K562 (cell line): ENCODE results near the gene TLE6. TPM values are rescaled to one million over a fixed set of nuclear protein-coding genes. Genes with fewer than 3 reads are reported as not detected.

Experiments used
- AFF1 ChIP-seq, 2 experiments: fragments of 450-650 bp; IDR thresholded peaks; 2 replicates each; pipeline ENCODE4 v1.6.1; 2018; ENCODE audit warnings: mild to moderate bottlenecking in 2 of 2, low read depth in 1 of 2; ENCODE audit not compliant: partially characterized antibody in 2 of 2
- ARID2 ChIP-seq: fragments of 450-650 bp; IDR thresholded peaks from 2 replicates; pipeline ENCODE4 v1.6.1; 2017; ENCODE audit warnings: antibody characterized with exemption, mild to moderate bottlenecking
- CBX8 ChIP-seq: fragments of 200-600 bp; sonication (generic); IDR thresholded peaks from 2 replicates; pipeline ENCODE4 v1.6.1; 2012; ENCODE audit warnings: borderline replicate concordance, mixed run types, low read depth, mild to moderate bottlenecking, moderate library complexity, mixed read lengths, low read length, control low read depth, inconsistent platforms; ENCODE audit not compliant: poor library complexity, severe bottlenecking; ENCODE audit errors: extremely low read depth
- FOXJ2 ChIP-seq: fragments of 200-800 bp; sonication (Bioruptor generic); IDR thresholded peaks from 2 replicates; pipeline ENCODE4 v1.6.1; 2016; ENCODE audit warnings: missing genetic modification characterization, missing compliant biosample characterization
- FOXK1 ChIP-seq: sonication (generic); formaldehyde crosslinking; IDR thresholded peaks from 2 replicates; pipeline ENCODE4 v1.8.0; 2022; ENCODE audit warnings: missing genetic modification reagents, mild to moderate bottlenecking, borderline replicate concordance
- HDAC3 ChIP-seq: fragments of 450-650 bp; IDR thresholded peaks from 2 replicates; pipeline ENCODE4 v1.6.1; 2018; ENCODE audit warnings: borderline replicate concordance, mild to moderate bottlenecking, moderate library complexity; ENCODE audit not compliant: partially characterized antibody
- NRF1 ChIP-seq, 2 experiments: fragments of 450-650 bp; IDR thresholded peaks in 1 of 2; conservative IDR thresholded peaks in 1 of 2; 2 replicates each; pipeline ENCODE4 v1.6.1; 2014; ENCODE audit warnings: mild to moderate bottlenecking in 2 of 2
- PCBP2 ChIP-seq: fragments of 200-400 bp; formaldehyde crosslinking; IDR thresholded peaks from 2 replicates; pipeline ENCODE4 v1.6.1; 2018; ENCODE audit warnings: low read length, low read depth, mild to moderate bottlenecking, moderate library complexity; ENCODE audit not compliant: poor library complexity, severe bottlenecking
- PRPF4 ChIP-seq: fragments of 200-400 bp; formaldehyde crosslinking; IDR thresholded peaks from one replicate; pipeline ENCODE4 v1.6.1; 2017; ENCODE audit warnings: low read length, low read depth, mild to moderate bottlenecking; ENCODE audit not compliant: insufficient read depth, poor library complexity, severe bottlenecking
- RBFOX2 ChIP-seq: fragments of 200-400 bp; formaldehyde crosslinking; IDR thresholded peaks from 2 replicates; pipeline ENCODE4 v1.6.1; 2017; ENCODE audit warnings: low read depth, mild to moderate bottlenecking, low read length, moderate library complexity
- SIRT6 ChIP-seq: IDR thresholded peaks from one replicate; pipeline ENCODE4 v1.6.1; 2012; ENCODE audit warnings: low read depth, mild to moderate bottlenecking, control low read depth, inconsistent platforms, low read length, moderate library complexity
- UBTF ChIP-seq, 2 experiments: IDR thresholded peaks; 2 replicates each; pipeline ENCODE4 v1.6.1; 2012; ENCODE audit warnings: improper control_type of control experiment in 2 of 2, low read depth in 2 of 2, low read length in 2 of 2, borderline replicate concordance in 1 of 2
- XRCC4 ChIP-seq: IDR thresholded peaks from one replicate; pipeline ENCODE4 v1.6.1; 2011; ENCODE audit not compliant: insufficient read depth, insufficient read length; ENCODE audit errors: extremely low read depth
- ZFP36 ChIP-seq: fragments of 150-350 bp; IDR thresholded peaks from 2 replicates; pipeline ENCODE4 v1.6.1; 2018; ENCODE audit warnings: low read length, low read depth; ENCODE audit not compliant: partially characterized antibody
- ZNF785 ChIP-seq: fragments of 250-450 bp; sonication (Bioruptor Pico); IDR thresholded peaks from 2 replicates; pipeline ENCODE4 v1.4.0; 2020; ENCODE audit warnings: mild to moderate bottlenecking
- polyA plus RNA-seq, 8 experiments: library from polyadenylated mRNA; depleted of rRNA in 4 of 8; stranded (reverse) in 5 of 8; unstranded in 3 of 8; fragments of >200 nt; fragmentation: Nextera tagmentation in 2 of 8; fragmentation: Illumina TruSeq in 1 of 8; extraction: Ambion mirVana in 2 of 8; extraction: Trizol in 1 of 8; gene quantifications; 2 replicates each; pipeline versions ENCODE4 v1.2.1 to v1.2.3, GENCODE V29; 2011 to 2014; ENCODE audit warnings: inconsistent platforms in 1 of 8, missing spikeins in 1 of 8
- total RNA-seq, 7 experiments: library from RNA; depleted of rRNA in 6 of 7; stranded (reverse); fragments of >200 nt in 6 of 7; fragmentation: Illumina TruSeq in 2 of 7; extraction: Trizol in 2 of 7; gene quantifications; 2 replicates each; pipeline versions ENCODE4 v1.2.1 to v1.2.3, GENCODE V29; 2011 to 2021; ENCODE audit warnings: low replicate concordance in 1 of 7
- TF ChIP-seq, protein P1 (sequence below): fragments of 450-650 bp; formaldehyde crosslinking; conservative IDR thresholded peaks from 2 replicates; pipeline ENCODE4 v1.4.0; 2022; ENCODE audit warnings: mild to moderate bottlenecking, missing genetic modification characterization

The TLE6 gene
- total and polyA plus RNA-seq, 9 of the 15 experiments (the other 6 are each of a cell fraction or from before 2014, with no cell fraction given): 1.1 to 6.1 (median 2.5) TPM

GRCh38 chr19:2974342-2975041 is 2.9 kb upstream of the TLE6 start (continued):
- TF ChIP-seq CBX8 (no peak), UBTF (IDR thresholded peaks at IDR 0.05; ENCODE audit: borderline replicate concordance in 1 of 2, low read depth in 2 of 2, low read length in 2 of 2) (no peak), SIRT6 (no peak), PRPF4 (no peak), XRCC4 (no peak), ZFP36 (no peak), AFF1 (IDR thresholded peaks at IDR 0.05; ENCODE audit: low read depth in 1 of 2, partially characterized antibody in 2 of 2) (peak in 1 of 2 experiments; percentile 62), RBFOX2 (no peak), FOXJ2 (0 out of 2 replicates have a peak, but pooled peaks have one; percentile 66), PCBP2 (no peak), HDAC3 (no peak), ARID2 (no peak), NRF1 (conservative IDR thresholded peaks at IDR 0.05 in 1 of 2, IDR thresholded peaks at IDR 0.05 in 1 of 2) (0 out of 4 replicates have a peak, but pooled peaks have one; percentile 8 to 17), ZNF785 (CRISPR knock-in tag) (no peak), FOXK1 (no peak)
- TF ChIP-seq, protein P1, sequence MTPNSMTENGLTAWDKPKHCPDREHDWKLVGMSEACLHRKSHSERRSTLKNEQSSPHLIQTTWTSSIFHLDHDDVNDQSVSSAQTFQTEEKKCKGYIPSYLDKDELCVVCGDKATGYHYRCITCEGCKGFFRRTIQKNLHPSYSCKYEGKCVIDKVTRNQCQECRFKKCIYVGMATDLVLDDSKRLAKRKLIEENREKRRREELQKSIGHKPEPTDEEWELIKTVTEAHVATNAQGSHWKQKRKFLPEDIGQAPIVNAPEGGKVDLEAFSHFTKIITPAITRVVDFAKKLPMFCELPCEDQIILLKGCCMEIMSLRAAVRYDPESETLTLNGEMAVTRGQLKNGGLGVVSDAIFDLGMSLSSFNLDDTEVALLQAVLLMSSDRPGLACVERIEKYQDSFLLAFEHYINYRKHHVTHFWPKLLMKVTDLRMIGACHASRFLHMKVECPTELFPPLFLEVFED (CRISPR knock-in tag): no peak
